HEK293 (cell line): ENCODE data around the gene LCN10.

Source experiments
- ATF2 ChIP-seq: fragments of 450-650 bp; formaldehyde crosslinking; IDR thresholded peaks from 2 replicates; pipeline ENCODE4 v1.5.1; 2016; ENCODE audit warnings: missing biosample characterization, missing genetic modification characterization, low read depth
- BCL11A ChIP-seq: fragments of 450-650 bp; formaldehyde crosslinking; IDR thresholded peaks from 2 replicates; pipeline ENCODE4 v1.5.1; 2016; ENCODE audit warnings: low read depth, missing biosample characterization, missing genetic modification characterization
- CTCF ChIP-seq: fragments of 450-650 bp; formaldehyde crosslinking; IDR thresholded peaks from 2 replicates; pipeline ENCODE4 v1.5.1; 2016; ENCODE audit warnings: missing biosample characterization, missing genetic modification characterization
- GLIS1 ChIP-seq: fragments of 450-650 bp; formaldehyde crosslinking; IDR thresholded peaks from 2 replicates; pipeline ENCODE4 v1.5.1; 2016; ENCODE audit warnings: missing biosample characterization, missing genetic modification characterization
- KLF17 ChIP-seq: fragments of 450-650 bp; formaldehyde crosslinking; IDR thresholded peaks from 2 replicates; pipeline ENCODE4 v1.5.1; 2016; ENCODE audit warnings: missing biosample characterization, missing genetic modification characterization
- OSR2 ChIP-seq: fragments of 450-650 bp; formaldehyde crosslinking; IDR thresholded peaks from 2 replicates; pipeline ENCODE4 v1.5.1; 2016; ENCODE audit warnings: missing biosample characterization, missing genetic modification characterization
- PRDM1 ChIP-seq: fragments of 450-650 bp; formaldehyde crosslinking; IDR thresholded peaks from 2 replicates; pipeline ENCODE4; 2016; ENCODE audit warnings: missing biosample characterization, missing genetic modification characterization
- SCRT1 ChIP-seq: fragments of 450-650 bp; formaldehyde crosslinking; IDR thresholded peaks from 2 replicates; pipeline ENCODE4 v1.5.1; 2016; ENCODE audit warnings: missing biosample characterization, missing genetic modification characterization, borderline replicate concordance
- TSHZ1 ChIP-seq: fragments of 450-650 bp; formaldehyde crosslinking; IDR thresholded peaks from 2 replicates; pipeline ENCODE4 v1.5.1; 2016; ENCODE audit warnings: missing biosample characterization, missing genetic modification characterization, borderline replicate concordance
- ZBTB17 ChIP-seq: fragments of 450-650 bp; formaldehyde crosslinking; IDR thresholded peaks from 2 replicates; pipeline ENCODE4 v1.5.1; 2016; ENCODE audit warnings: missing biosample characterization, missing genetic modification characterization
- ZBTB8A ChIP-seq: fragments of 450-650 bp; formaldehyde crosslinking; IDR thresholded peaks from 2 replicates; pipeline ENCODE4 v1.5.1; 2016; ENCODE audit warnings: missing biosample characterization, missing genetic modification characterization
- ZEB2 ChIP-seq: fragments of 450-650 bp; formaldehyde crosslinking; IDR thresholded peaks from 2 replicates; pipeline ENCODE4 v1.5.1; 2016; ENCODE audit warnings: missing biosample characterization, missing genetic modification characterization
- ZIC2 ChIP-seq: fragments of 450-650 bp; formaldehyde crosslinking; IDR thresholded peaks from 2 replicates; pipeline ENCODE4 v1.5.1; 2016; ENCODE audit warnings: missing biosample characterization, missing genetic modification characterization
- ZNF10 ChIP-seq: fragments of 450-650 bp; formaldehyde crosslinking; IDR thresholded peaks from 2 replicates; pipeline ENCODE4 v1.5.1; 2017; ENCODE audit warnings: missing biosample characterization, missing genetic modification characterization
- ZNF2 ChIP-seq: fragments of 450-650 bp; formaldehyde crosslinking; IDR thresholded peaks from 2 replicates; pipeline ENCODE4 v1.5.1; 2016; ENCODE audit warnings: missing biosample characterization, missing genetic modification characterization
- ZNF239 ChIP-seq: fragments of 450-650 bp; formaldehyde crosslinking; IDR thresholded peaks from 2 replicates; pipeline ENCODE4 v1.5.1; 2016; ENCODE audit warnings: missing biosample characterization, missing genetic modification characterization
- ZNF324 ChIP-seq: fragments of 450-650 bp; formaldehyde crosslinking; IDR thresholded peaks from 2 replicates; pipeline ENCODE4 v1.5.1; 2016; ENCODE audit warnings: missing biosample characterization, missing genetic modification characterization
- ZNF335 ChIP-seq: fragments of 450-650 bp; formaldehyde crosslinking; conservative IDR thresholded peaks from 2 replicates; pipeline ENCODE4 v1.5.1; 2016; ENCODE audit warnings: missing biosample characterization, missing genetic modification characterization
- ZNF366 ChIP-seq: fragments of 450-650 bp; formaldehyde crosslinking; conservative IDR thresholded peaks from 2 replicates; pipeline ENCODE4 v1.5.1; 2016; ENCODE audit warnings: missing biosample characterization, missing genetic modification characterization
- ZNF394 ChIP-seq: fragments of 450-650 bp; formaldehyde crosslinking; IDR thresholded peaks from 2 replicates; pipeline ENCODE4 v1.5.1; 2016; ENCODE audit warnings: missing biosample characterization, missing genetic modification characterization, mild to moderate bottlenecking, moderate library complexity, borderline replicate concordance
- ZNF600 ChIP-seq: fragments of 450-650 bp; formaldehyde crosslinking; IDR thresholded peaks from 2 replicates; pipeline ENCODE4 v1.5.1; 2016; ENCODE audit warnings: missing biosample characterization, missing genetic modification characterization
- ZNF692 ChIP-seq: fragments of 450-650 bp; formaldehyde crosslinking; IDR thresholded peaks from 2 replicates; pipeline ENCODE4 v1.5.1; 2016; ENCODE audit warnings: missing biosample characterization, missing genetic modification characterization
- ZSCAN23 ChIP-seq: fragments of 450-650 bp; formaldehyde crosslinking; IDR thresholded peaks from 2 replicates; pipeline ENCODE4 v1.5.1; 2016; ENCODE audit warnings: missing biosample characterization, missing genetic modification characterization
- ZXDB ChIP-seq: fragments of 450-650 bp; formaldehyde crosslinking; IDR thresholded peaks from 2 replicates; pipeline ENCODE4 v1.5.1; 2016; ENCODE audit warnings: missing biosample characterization, missing genetic modification characterization
- TF ChIP-seq, protein P1 (sequence below): fragments of 450-650 bp; formaldehyde crosslinking; IDR thresholded peaks from 2 replicates; pipeline ENCODE4 v1.5.1; 2016; ENCODE audit warnings: missing biosample characterization, missing genetic modification characterization

LCN10 gene

DNA sequence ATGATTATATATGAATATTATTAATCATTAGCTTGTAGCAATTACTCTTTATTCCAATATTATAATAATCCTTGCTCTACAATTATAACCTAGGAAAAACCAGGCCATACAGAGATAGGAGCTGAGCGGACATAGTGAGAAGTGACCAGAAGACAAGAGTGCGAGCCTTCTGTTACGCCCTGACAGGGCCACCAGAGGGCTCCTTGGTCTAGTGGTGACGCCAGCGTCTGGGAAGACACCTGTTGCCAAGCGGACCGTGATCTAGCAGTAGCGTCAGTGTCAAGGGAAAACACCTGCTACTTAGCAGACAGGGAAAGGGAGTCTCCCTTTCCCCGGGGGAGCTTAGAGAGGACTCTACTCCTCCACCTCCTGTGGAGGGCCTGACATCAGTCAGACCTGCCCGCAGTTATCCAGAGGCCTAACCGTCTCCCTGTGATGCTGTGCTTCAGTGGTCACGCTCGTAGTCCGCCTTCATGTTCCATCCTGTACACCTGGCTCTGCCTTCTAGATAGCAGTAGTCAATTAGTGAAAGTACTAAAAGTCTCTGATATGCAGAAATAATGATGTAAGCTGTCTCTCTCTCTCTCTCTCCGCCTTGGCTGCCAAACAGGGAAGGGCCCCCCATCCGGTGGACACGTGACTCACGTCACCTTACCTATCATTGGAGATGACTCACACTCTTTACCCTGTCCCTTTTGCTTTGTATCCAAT lies 23.8 kb upstream of the LCN10 start (continued):
- TF ChIP-seq, protein P1, sequence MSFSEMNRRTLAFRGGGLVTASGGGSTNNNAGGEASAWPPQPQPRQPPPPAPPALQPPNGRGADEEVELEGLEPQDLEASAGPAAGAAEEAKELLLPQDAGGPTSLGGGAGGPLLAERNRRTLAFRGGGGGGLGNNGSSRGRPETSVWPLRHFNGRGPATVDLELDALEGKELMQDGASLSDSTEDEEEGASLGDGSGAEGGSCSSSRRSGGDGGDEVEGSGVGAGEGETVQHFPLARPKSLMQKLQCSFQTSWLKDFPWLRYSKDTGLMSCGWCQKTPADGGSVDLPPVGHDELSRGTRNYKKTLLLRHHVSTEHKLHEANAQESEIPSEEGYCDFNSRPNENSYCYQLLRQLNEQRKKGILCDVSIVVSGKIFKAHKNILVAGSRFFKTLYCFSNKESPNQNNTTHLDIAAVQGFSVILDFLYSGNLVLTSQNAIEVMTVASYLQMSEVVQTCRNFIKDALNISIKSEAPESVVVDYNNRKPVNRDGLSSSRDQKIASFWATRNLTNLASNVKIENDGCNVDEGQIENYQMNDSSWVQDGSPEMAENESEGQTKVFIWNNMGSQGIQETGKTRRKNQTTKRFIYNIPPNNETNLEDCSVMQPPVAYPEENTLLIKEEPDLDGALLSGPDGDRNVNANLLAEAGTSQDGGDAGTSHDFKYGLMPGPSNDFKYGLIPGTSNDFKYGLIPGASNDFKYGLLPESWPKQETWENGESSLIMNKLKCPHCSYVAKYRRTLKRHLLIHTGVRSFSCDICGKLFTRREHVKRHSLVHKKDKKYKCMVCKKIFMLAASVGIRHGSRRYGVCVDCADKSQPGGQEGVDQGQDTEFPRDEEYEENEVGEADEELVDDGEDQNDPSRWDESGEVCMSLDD (tag by site-specific recombination), result peak; percentile 76; the same call in 1 of the 2 replicates
- TF ChIP-seq ZNF324, result peak; percentile 79
- TF ChIP-seq ATF2 (tag by site-specific recombination), result peak; percentile 9; the same call in 1 of the 2 replicates
- peak; percentile 90 for TF ChIP-seq ZNF600 (tag by site-specific recombination)
- 0 out of 2 replicates have a peak, but pooled peaks have one; percentile 29 for TF ChIP-seq ZNF239 (tag by site-specific recombination)
- peak; percentile 83 for TF ChIP-seq ZNF10
- 0 out of 2 replicates have a peak, but pooled peaks have one; percentile 8 for TF ChIP-seq ZIC2 (tag by site-specific recombination)
- peak; percentile 27; the same call in 1 of the 2 replicates for TF ChIP-seq BCL11A (tag by site-specific recombination)
- TF ChIP-seq ZNF2 (tag by site-specific recombination), result peak; percentile 91
- peak; percentile 48 for TF ChIP-seq ZBTB17
- peak; percentile 93 for TF ChIP-seq GLIS1
- TF ChIP-seq ZNF692 (tag by site-specific recombination), result peak; percentile 55; the same call in 1 of the 2 replicates
- TF ChIP-seq TSHZ1 (tag by site-specific recombination), result peak; percentile 65; the same call in 1 of the 2 replicates
- peak; percentile 84 for TF ChIP-seq KLF17 (tag by site-specific recombination)
- TF ChIP-seq ZBTB8A, result peak; percentile 81
- TF ChIP-seq OSR2 (tag by site-specific recombination), result peak; percentile 77
- TF ChIP-seq PRDM1 (tag by site-specific recombination), result peak; percentile 98
- TF ChIP-seq ZNF335 (tag by site-specific recombination), result 0 out of 2 replicates have a peak, but pooled peaks have one; percentile 31
- TF ChIP-seq CTCF (tag by site-specific recombination), result peak; percentile 37
- peak; percentile 60; the same call in 1 of the 2 replicates for TF ChIP-seq ZNF394 (tag by site-specific recombination)
- peak; percentile 93 for TF ChIP-seq ZNF366 (tag by site-specific recombination)
- TF ChIP-seq ZXDB, result peak; percentile 44; the same call in 1 of the 2 replicates
- TF ChIP-seq ZEB2 (tag by site-specific recombination), result peak; percentile 87
- TF ChIP-seq SCRT1 (tag by site-specific recombination), result peak; percentile 99
- peak; percentile 62; the same call in 1 of the 2 replicates for TF ChIP-seq ZSCAN23 (tag by site-specific recombination)
